HEK293 (cell line): Measurements from ENCODE around the gene SRSF9.
"Not testable (repeated sequence)": the region's sequence is repeated elsewhere in the genome, so short reads cannot be mapped to it uniquely, and the experiment has no call there.

Source experiments
- CTCF ChIA-PET: fragments of 350-600 bp; formaldehyde crosslinking; extraction: SDS; loops from one replicate; lab custom pipeline; 2021; ENCODE audit warnings: antibody characterized with exemption; lab: Yijun Ruan, JAX
- POLR2A ChIA-PET: fragments of 300-600 bp; formaldehyde crosslinking; extraction: SDS; loops from one replicate; lab custom pipeline; 2020; ENCODE audit warnings: antibody characterized with exemption, inconsistent platforms; lab: Yijun Ruan, JAX
- H3K27ac ChIP-seq: fragments of 200-500 bp; sonication (Bioruptor generic); 2 replicates; pipeline ENCODE4 v1.5.1; 2014; ENCODE audit warnings: low read depth, low read length, control low read depth, inconsistent platforms; ENCODE audit errors: extremely low read depth
- H3K36me3 ChIP-seq, 2 experiments: fragments of 200-500 bp in 1 of 2; sonication (Bioruptor generic) in 1 of 2; 1 replicate in 1 of 2; 2 replicates in 1 of 2; pipeline ENCODE4 v1.5.1; 2014 to 2017; ENCODE audit warnings: inconsistent platforms in 2 of 2, low read length in 2 of 2; ENCODE audit not compliant: control insufficient read depth in 2 of 2, insufficient read depth in 1 of 2
- H3K4me1 ChIP-seq: fragments of 200-500 bp; sonication (Bioruptor generic); 2 replicates; pipeline ENCODE4 v1.5.1; 2014; ENCODE audit warnings: mild to moderate bottlenecking, low read length, inconsistent platforms; ENCODE audit not compliant: control insufficient read depth, insufficient read depth
- H3K4me3 ChIP-seq: 2 replicates; pipeline ENCODE4 v1.5.1; 2011; ENCODE audit warnings: low read depth, mild to moderate bottlenecking, control low read depth, low read length, moderate library complexity
- H3K9me3 ChIP-seq: fragments of 200-500 bp; sonication (Bioruptor generic); 2 replicates; pipeline ENCODE4 v1.5.1; 2014; ENCODE audit warnings: low read depth, low read length, inconsistent platforms; ENCODE audit not compliant: control insufficient read depth, insufficient read depth
- CTCF ChIP-seq: fragments of 450-650 bp; formaldehyde crosslinking; IDR thresholded peaks from 2 replicates; pipeline ENCODE4 v1.5.1; 2016; ENCODE audit warnings: missing biosample characterization, missing genetic modification characterization
- OVOL3 ChIP-seq: fragments of 450-650 bp; formaldehyde crosslinking; IDR thresholded peaks from 2 replicates; pipeline ENCODE4 v1.5.1; 2016; ENCODE audit warnings: missing biosample characterization, missing genetic modification characterization
- SP2 ChIP-seq: fragments of 450-650 bp; formaldehyde crosslinking; IDR thresholded peaks from 2 replicates; pipeline ENCODE4 v1.5.1; 2016; ENCODE audit warnings: missing biosample characterization, missing genetic modification characterization
- TSHZ1 ChIP-seq: fragments of 450-650 bp; formaldehyde crosslinking; IDR thresholded peaks from 2 replicates; pipeline ENCODE4 v1.5.1; 2016; ENCODE audit warnings: missing biosample characterization, missing genetic modification characterization, borderline replicate concordance
- ZBTB11 ChIP-seq: fragments of 450-650 bp; formaldehyde crosslinking; conservative IDR thresholded peaks from 2 replicates; pipeline ENCODE4 v1.5.1; 2016; ENCODE audit warnings: low read depth, missing biosample characterization, missing genetic modification characterization
- ZNF121 ChIP-seq: fragments of 450-650 bp; formaldehyde crosslinking; IDR thresholded peaks from 2 replicates; pipeline ENCODE4 v1.5.1; 2016; ENCODE audit warnings: missing biosample characterization, missing genetic modification characterization
- ZNF132 ChIP-seq: fragments of 450-650 bp; formaldehyde crosslinking; IDR thresholded peaks from 2 replicates; pipeline ENCODE4 v1.5.1; 2017; ENCODE audit warnings: missing biosample characterization, missing genetic modification characterization, borderline replicate concordance
- ZNF24 ChIP-seq: fragments of 450-650 bp; formaldehyde crosslinking; IDR thresholded peaks from 2 replicates; pipeline ENCODE4 v1.5.1; 2016; ENCODE audit warnings: missing biosample characterization, missing genetic modification characterization
- ZNF274 ChIP-seq, 2 experiments: fragments of 200-500 bp in 1 of 2; fragments of 450-650 bp in 1 of 2; sonication (Bioruptor generic) in 1 of 2; formaldehyde crosslinking in 1 of 2; IDR thresholded peaks; 2 replicates each; pipeline versions ENCODE4 v1.5.1 to v1.6.1; 2014 to 2016; ENCODE audit warnings: borderline replicate concordance in 1 of 2, inconsistent platforms in 1 of 2, low read length in 1 of 2, missing biosample characterization in 1 of 2, missing genetic modification characterization in 1 of 2
- ZNF341 ChIP-seq: fragments of 450-650 bp; formaldehyde crosslinking; IDR thresholded peaks from 2 replicates; pipeline ENCODE4; 2016; ENCODE audit warnings: low read depth, missing biosample characterization, missing genetic modification characterization
- ZNF350 ChIP-seq: fragments of 450-650 bp; formaldehyde crosslinking; IDR thresholded peaks from 2 replicates; pipeline ENCODE4 v1.5.0; 2017; ENCODE audit warnings: missing biosample characterization, mild to moderate bottlenecking, missing genetic modification characterization
- ZNF394 ChIP-seq: fragments of 450-650 bp; formaldehyde crosslinking; IDR thresholded peaks from 2 replicates; pipeline ENCODE4 v1.5.1; 2016; ENCODE audit warnings: missing biosample characterization, missing genetic modification characterization, mild to moderate bottlenecking, moderate library complexity, borderline replicate concordance
- ZNF416 ChIP-seq: fragments of 450-650 bp; formaldehyde crosslinking; IDR thresholded peaks from 2 replicates; pipeline ENCODE4 v1.5.1; 2016; ENCODE audit warnings: missing biosample characterization, missing genetic modification characterization
- ZNF488 ChIP-seq: fragments of 450-650 bp; formaldehyde crosslinking; IDR thresholded peaks from 2 replicates; pipeline ENCODE4 v1.5.1; 2016; ENCODE audit warnings: missing biosample characterization, missing genetic modification characterization
- ZNF596 ChIP-seq: fragments of 450-650 bp; IDR thresholded peaks from 2 replicates; pipeline ENCODE4 v1.5.0; 2018; ENCODE audit warnings: missing biosample characterization, mild to moderate bottlenecking, missing genetic modification characterization, moderate library complexity
- ZNF610 ChIP-seq: fragments of 450-650 bp; formaldehyde crosslinking; IDR thresholded peaks from 2 replicates; pipeline ENCODE4 v1.5.1; 2016; ENCODE audit warnings: missing biosample characterization, missing genetic modification characterization, borderline replicate concordance
- ZNF639 ChIP-seq: fragments of 450-650 bp; formaldehyde crosslinking; IDR thresholded peaks from 2 replicates; pipeline ENCODE4 v1.5.1; 2016; ENCODE audit warnings: missing biosample characterization, missing genetic modification characterization
- ZNF777 ChIP-seq: fragments of 450-650 bp; formaldehyde crosslinking; IDR thresholded peaks from 2 replicates; pipeline ENCODE4 v1.5.1; 2017; ENCODE audit warnings: missing biosample characterization, missing genetic modification characterization, borderline replicate concordance
- ZNF837 ChIP-seq: fragments of 450-650 bp; formaldehyde crosslinking; IDR thresholded peaks from 2 replicates; pipeline ENCODE4 v1.5.1; 2016; ENCODE audit warnings: missing biosample characterization, missing genetic modification characterization

Gene SRSF9

GRCh38 chr12:120519324-120519723 is 49.8 kb upstream of the SRSF9 start:
- CTCF ChIA-PET, H3K9me3 ChIP-seq, POLR2A ChIA-PET, H3K27ac ChIP-seq, H3K4me3 ChIP-seq: not testable (repeated sequence)
- H3K36me3 ChIP-seq, result peaks cover 14 to 25% of the 10 kb centered on the region in 2 experiments
- peak; percentile 93 for TF ChIP-seq ZNF121 (tag by site-specific recombination)
- TF ChIP-seq, all 188 proteins: peak for 1; not testable (repeated sequence) for 187
- H3K4me1 ChIP-seq, result not testable (repeated sequence)

DNA sequence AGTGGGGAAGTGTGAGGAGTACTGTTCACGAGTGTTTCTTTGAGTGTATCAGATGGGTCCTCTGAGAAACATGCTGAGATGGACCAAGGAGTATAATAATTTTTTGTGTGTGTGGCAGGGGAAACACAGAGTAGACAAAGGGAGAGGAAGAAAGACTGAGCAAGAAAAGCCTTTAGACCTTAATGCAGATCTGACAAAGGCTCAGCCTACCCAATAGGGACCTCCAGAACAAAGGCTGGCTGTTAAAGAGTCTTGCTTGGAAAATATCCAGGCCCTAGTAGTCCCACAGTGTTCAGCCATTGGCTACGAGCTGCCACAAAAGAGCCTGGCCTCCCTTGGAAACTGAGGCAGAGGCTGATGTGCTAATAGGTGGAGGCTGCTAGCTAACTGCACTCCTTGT is 45.9 kb upstream of the SRSF9 start:
- H3K4me3 ChIP-seq, result no peak overlapping the region
- POLR2A ChIA-PET, result interaction anchor here (0.9 to 1.5 kb wide), 2 partner anchors 10 to 19 kb away, joined by 3 to 7 read pairs; partner anchors contain the start of gene DYNLL1
- no peak for TF ChIP-seq ZNF394 (tag by site-specific recombination)
- TF ChIP-seq ZNF596 (tag by site-specific recombination), result no peak
- TF ChIP-seq ZNF610 (tag by site-specific recombination), result no peak
- TF ChIP-seq ZNF24 (tag by site-specific recombination), result no peak
- TF ChIP-seq ZNF777, result no peak
- no peak for TF ChIP-seq ZNF274 (IDR thresholded peaks at IDR 0.05; ENCODE audit: low read length)
- no peak for TF ChIP-seq ZNF274 (tag by site-specific recombination; IDR thresholded peaks at IDR 0.05; ENCODE audit: borderline replicate concordance)
- no peak for TF ChIP-seq TSHZ1
- TF ChIP-seq ZNF341, result no peak
- TF ChIP-seq ZNF350 (tag by site-specific recombination), result no peak
- TF ChIP-seq ZBTB11, result no peak
- H3K27ac ChIP-seq, result no peak overlapping the region
- CTCF ChIA-PET, result interaction anchor here (0.6 kb wide), 1 partner anchor 191 kb away, joined by 3 read pairs; no protein-coding TSS in a partner anchor
- H3K4me1 ChIP-seq, result no peaks in the 10 kb centered on the region
- no peaks in the 10 kb centered on the region for H3K9me3 ChIP-seq
- peaks cover 14 to 39% of the 10 kb centered on the region in 2 experiments for H3K36me3 ChIP-seq

- TF ChIP-seq ZNF416 (tag by site-specific recombination), result no peak
- no peak for TF ChIP-seq SP2 (tag by site-specific recombination)
- no peak for TF ChIP-seq ZNF132 (tag by site-specific recombination)
- TF ChIP-seq ZNF488 (tag by site-specific recombination), result no peak
- no peak for TF ChIP-seq ZNF596 (tag by site-specific recombination)
- no peak for TF ChIP-seq CTCF (tag by site-specific recombination)
- no peak for TF ChIP-seq ZNF639
- TF ChIP-seq ZNF837 (tag by site-specific recombination), result no peak
- no peak for TF ChIP-seq OVOL3 (tag by site-specific recombination)
- Histone ChIP-seq H3K36me3 (peaks cover 23 to 53% of the 10 kb centered on the region in 2 experiments), H3K9me3 (no peaks in the 10 kb centered on the region), H3K27ac (no peak overlapping the region), H3K4me1 (no peaks in the 10 kb centered on the region), H3K4me3 (no peak overlapping the region)
- CTCF ChIA-PET, result interaction anchor here (0.6 to 0.7 kb wide), 3 partner anchors 69 to 1263 kb away, joined by 3 read pairs; no protein-coding TSS in a partner anchor
- POLR2A ChIA-PET, result interaction anchor here (0.7 kb wide), 1 partner anchor 29 kb away, joined by 5 read pairs; no protein-coding TSS in a partner anchor
These were observed 44.5 kb upstream of the SRSF9 start for GRCh38 chr12:120514002-120514401.
